Gastrocnemius medialis (tissue), 4 donors: ENCODE results near the gene ITGA4. TPM values are rescaled to one million over a fixed set of nuclear protein-coding genes. Genes with fewer than 3 reads are reported as not detected.

Experiments used
- ATAC-seq, 2 donors: fragments of 150-250 bp; one replicate each; pipeline ENCODE4 v1.9.1; 2016
- DNase-seq, 2 donors: peaks; one replicate each; pipeline ENCODE4 v3.0.0-alpha.2; 2019
- H3K27ac ChIP-seq, 4 donors: fragments of 200-600 bp; sonication (generic); 1 replicate in 1 of 4; 2 replicates in 3 of 4; pipeline ENCODE4 v1.5.1; 2016 to 2018; ENCODE audit warnings: mild to moderate bottlenecking in 2 of 4, moderate library complexity in 1 of 4
- H3K27me3 ChIP-seq, 3 donors: fragments of 200-600 bp; sonication (generic) in 2 of 3; 1 replicate in 1 of 3; 2 replicates in 2 of 3; pipeline versions ENCODE4 v1.5.1 to v1.6.0; 2016 to 2019; ENCODE audit warnings: mild to moderate bottlenecking in 1 of 3, moderate library complexity in 1 of 3
- H3K36me3 ChIP-seq, 2 donors: fragments of 200-600 bp; sonication (generic) in 1 of 2; one replicate each; pipeline ENCODE4 v1.5.1; 2017 to 2018
- H3K4me1 ChIP-seq, 2 donors: fragments of 200-600 bp; sonication (generic) in 1 of 2; one replicate each; pipeline ENCODE4 v1.5.1; 2016 to 2017; ENCODE audit warnings: mild to moderate bottlenecking in 2 of 2
- H3K4me3 ChIP-seq, 4 donors: fragments of 200-600 bp; sonication (generic) in 3 of 4; 1 replicate in 1 of 4; 2 replicates in 3 of 4; pipeline ENCODE4 v1.5.1; 2016 to 2019; ENCODE audit warnings: mild to moderate bottlenecking in 2 of 4
- H3K9me3 ChIP-seq, 3 donors: fragments of 200-600 bp; sonication (generic) in 2 of 3; 1 replicate in 1 of 3; 2 replicates in 2 of 3; pipeline ENCODE4 v1.5.1; 2016 to 2019
- CTCF ChIP-seq, 5 experiments: fragments of 450-650 bp in 3 of 5; fragments of 200-600 bp in 2 of 5; sonication (generic) in 2 of 5; IDR thresholded peaks in 4 of 5; conservative IDR thresholded peaks in 1 of 5; 1 replicate in 4 of 5; 2 replicates in 1 of 5; pipeline ENCODE4 v1.5.1; 2016 to 2019; ENCODE audit warnings: antibody characterized with exemption in 5 of 5, mild to moderate bottlenecking in 3 of 5, moderate library complexity in 3 of 5
- POLR2A ChIP-seq, 2 donors: fragments of 450-650 bp; IDR thresholded peaks; one replicate each; pipeline ENCODE4 v1.6.1; 2017; ENCODE audit warnings: antibody characterized with exemption in 2 of 2, mild to moderate bottlenecking in 2 of 2, moderate library complexity in 2 of 2
- in situ Hi-C, 4 donors: fragments of 200-750 bp; cut with MboI; loops; one replicate each; pipeline versions ENCODE4 v1.15.0 to v1.8.0; 2017; ENCODE audit warnings: low sequenced_read_pairs in 4 of 4
- intact Hi-C: fragments of 100-400 bp; cut with DNase I; formaldehyde crosslinking; loops from one replicate; pipeline ENCODE4 v1.15.1; 2023; ENCODE audit warnings: low total_unique reads
- total RNA-seq, 4 donors: library from RNA; depleted of rRNA; stranded (reverse); fragments of >200 nt; gene quantifications; one replicate each; pipeline versions ENCODE4 v1.1.0 to v1.2.3, GENCODE V29; 2016

The ITGA4 gene
- total RNA-seq, 4 donors from 2014 or later: 0.47 to 0.61 (median 0.55) TPM; not detected in 1

DNA sequence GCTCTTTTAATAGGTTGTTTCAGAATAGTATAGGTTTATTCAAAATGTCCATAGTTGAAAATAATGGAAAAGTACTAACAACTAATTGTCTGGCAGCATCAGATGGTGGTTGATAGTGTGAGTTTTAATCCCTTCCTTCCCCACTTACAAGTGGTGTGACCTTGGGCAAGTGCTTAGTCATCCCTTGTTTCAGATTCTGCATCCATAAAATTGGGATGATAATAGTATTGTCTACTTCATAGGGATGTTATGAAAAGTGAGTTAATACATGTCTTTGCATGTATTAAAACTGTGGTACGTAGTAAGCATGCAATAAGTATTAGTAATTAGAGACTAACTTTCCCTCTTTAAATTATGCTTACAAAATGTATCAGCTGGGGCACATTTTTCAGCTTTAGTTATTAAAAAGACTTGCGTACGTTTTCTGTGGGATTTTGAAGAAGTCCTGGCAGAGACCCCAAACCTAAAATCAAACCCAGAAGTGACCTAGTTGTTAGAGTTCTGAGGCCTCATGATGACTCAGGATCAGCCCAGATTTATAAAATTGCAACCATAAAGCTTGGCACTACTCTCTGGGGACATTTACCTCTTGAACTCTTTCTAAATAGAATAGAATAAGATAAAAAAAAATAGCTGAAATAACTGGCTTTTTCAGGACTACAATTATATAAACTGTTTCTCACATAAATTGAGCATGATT lies 8.6 kb downstream of the ITGA4 start:
- no peak for ATAC-seq
- intact Hi-C loops (loop anchor here (5.0 to 10.0 kb wide), 2 partner anchors 391 to 1344 kb away; no protein-coding TSS in a partner anchor), in situ Hi-C loops (loop anchor here (25.0 kb wide), 2 partner anchors 354 to 1354 kb away; no protein-coding TSS in a partner anchor)
- Histone ChIP-seq H3K4me1 (no peaks in the 10 kb centered on the region), H3K9me3 (no peaks in the 10 kb centered on the region), H3K27ac (no peak overlapping the region), H3K4me3 (no peak overlapping the region), H3K36me3 (no peaks in the 10 kb centered on the region), H3K27me3 (no peaks in the 10 kb centered on the region)
- DNase-seq: no peak
- TF ChIP-seq CTCF (IDR thresholded peaks at IDR 0.05 in 4 of 5, conservative IDR thresholded peaks at IDR 0.05 in 1 of 5) (no peak), POLR2A (IDR thresholded peaks at IDR 0.05) (no peak)

DNA sequence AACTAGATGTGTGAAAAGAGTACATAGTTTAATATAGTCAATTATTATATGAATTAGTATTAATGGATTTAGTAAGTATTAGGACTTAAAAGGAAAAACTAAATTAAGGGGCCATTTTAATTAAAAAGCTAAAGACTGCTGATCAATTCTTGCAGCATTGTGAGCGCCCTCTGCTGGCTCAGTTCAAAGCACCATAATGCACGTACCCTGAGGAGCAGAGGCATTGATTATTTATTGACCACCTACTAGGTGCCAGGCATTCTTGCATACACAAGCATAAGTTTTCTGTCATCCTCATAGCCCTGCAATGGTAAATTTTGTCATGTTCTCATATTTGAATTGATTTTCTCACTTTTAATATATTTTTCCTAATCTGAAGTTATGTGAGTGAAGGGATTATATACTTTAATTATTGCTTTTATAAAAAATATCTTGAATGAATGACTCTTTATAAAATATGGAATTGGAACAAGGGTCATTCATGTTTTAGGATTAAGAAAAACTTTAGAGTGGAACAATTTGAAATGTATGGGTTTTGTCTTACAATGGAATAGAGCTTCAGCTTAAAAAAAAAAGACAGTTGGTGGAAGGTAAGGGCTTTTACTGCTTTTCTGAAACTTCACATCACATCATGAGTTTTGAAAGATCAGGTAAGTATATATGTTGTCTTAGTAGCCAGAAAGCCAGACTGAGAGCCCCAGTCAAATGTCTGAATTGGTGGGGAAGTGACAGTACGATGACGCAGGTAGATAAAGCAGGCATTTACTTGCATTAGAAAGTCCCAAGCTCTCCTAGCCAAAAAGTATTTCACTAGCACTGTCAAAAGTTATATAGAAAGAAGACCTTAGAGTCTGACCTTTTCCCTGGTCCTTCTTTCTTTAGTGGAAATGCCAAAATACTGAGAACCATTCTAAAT lies 9.7 kb downstream of the ITGA4 start:
- Histone ChIP-seq H3K27me3 (no peaks in the 10 kb centered on the region), H3K36me3 (no peaks in the 10 kb centered on the region), H3K9me3 (no peaks in the 10 kb centered on the region), H3K27ac (no peak overlapping the region), H3K4me1 (no peaks in the 10 kb centered on the region), H3K4me3 (no peak overlapping the region)
- peak; percentile 2 to 17 for DNase-seq
- TF ChIP-seq CTCF (IDR thresholded peaks at IDR 0.05 in 4 of 5, conservative IDR thresholded peaks at IDR 0.05 in 1 of 5): peak; percentile 12 to 68 (median 41)
- TF ChIP-seq POLR2A (IDR thresholded peaks at IDR 0.05): no peak
- in situ Hi-C loops (loop anchor here (25.0 kb wide), 2 partner anchors 355 to 1355 kb away; no protein-coding TSS in a partner anchor), intact Hi-C loops (loop anchor here (5.0 to 10.0 kb wide), 2 partner anchors 392 to 1345 kb away; no protein-coding TSS in a partner anchor)
- no peak for ATAC-seq

DNA sequence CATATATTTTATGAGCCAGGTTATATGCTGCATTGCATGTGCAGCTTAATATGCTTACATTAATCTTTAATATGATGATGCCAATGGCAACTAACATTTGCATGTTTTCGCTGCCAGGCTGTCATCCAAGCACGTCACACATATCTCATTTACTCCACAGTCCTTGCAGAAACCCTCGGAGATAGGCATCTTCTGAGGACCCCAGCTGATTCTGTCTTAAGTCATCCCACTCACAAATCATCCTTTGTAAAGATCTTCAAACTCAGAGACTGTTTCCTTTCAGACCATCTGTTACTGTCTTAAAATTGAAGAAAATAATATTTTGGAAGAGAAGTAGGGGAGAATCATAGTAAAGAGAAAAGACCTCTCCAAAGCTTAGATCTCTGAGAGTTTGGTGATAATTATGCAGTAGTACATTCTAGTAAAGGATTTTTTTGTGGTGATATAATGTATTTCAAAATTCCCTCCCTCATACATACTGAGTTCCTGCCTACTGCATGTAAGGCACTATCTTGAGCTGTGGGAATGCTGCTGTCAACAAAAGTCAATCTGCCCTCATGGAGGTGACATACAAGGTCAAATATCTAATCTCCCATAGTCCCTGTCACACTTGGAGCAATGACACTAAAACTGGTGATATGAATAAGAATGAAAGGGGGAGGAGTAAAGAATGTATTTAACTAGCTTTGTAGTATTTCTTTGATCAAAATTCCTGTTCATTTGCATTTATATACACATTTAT lies 11.0 kb downstream of the ITGA4 start:
- no peaks in the 10 kb centered on the region for H3K36me3 ChIP-seq
- no peaks in the 10 kb centered on the region for H3K4me1 ChIP-seq
- ATAC-seq (no peak), DNase-seq (no peak)
- H3K4me3 ChIP-seq: no peak overlapping the region
- no peaks in the 10 kb centered on the region for H3K9me3 ChIP-seq
- in situ Hi-C loops: loop anchor here (25.0 kb wide), 2 partner anchors 356 to 1356 kb away; no protein-coding TSS in a partner anchor
- no peaks in the 10 kb centered on the region for H3K27me3 ChIP-seq
- H3K27ac ChIP-seq: no peak overlapping the region
- TF ChIP-seq CTCF (IDR thresholded peaks at IDR 0.05 in 4 of 5, conservative IDR thresholded peaks at IDR 0.05 in 1 of 5) (no peak), POLR2A (IDR thresholded peaks at IDR 0.05) (no peak)
- intact Hi-C loops: loop anchor here (5.0 to 10.0 kb wide), 2 partner anchors 393 to 1346 kb away; no protein-coding TSS in a partner anchor

DNA sequence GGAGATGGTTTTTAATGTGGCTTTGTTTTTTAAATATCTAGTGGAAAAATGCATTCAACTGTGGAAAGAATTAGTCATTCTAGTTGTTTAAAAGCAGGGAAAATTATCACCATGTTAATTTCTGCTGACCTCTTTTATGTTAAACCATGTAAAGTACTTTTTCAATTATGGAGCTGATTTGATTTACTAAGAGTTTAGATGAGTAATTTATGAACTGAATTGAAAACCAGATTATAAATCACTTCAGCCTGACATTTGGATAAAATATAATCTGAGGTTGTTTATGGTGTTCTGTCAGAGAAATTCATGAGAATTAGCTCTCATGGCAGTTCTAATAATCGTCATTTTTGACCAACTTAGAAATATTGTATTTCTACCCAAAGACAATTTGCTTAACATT lies 11.6 kb downstream of the ITGA4 start:
- no peaks in the 10 kb centered on the region for H3K4me1 ChIP-seq
- H3K9me3 ChIP-seq: no peaks in the 10 kb centered on the region
- H3K4me3 ChIP-seq: no peak overlapping the region
- intact Hi-C loops (loop anchor here (5.0 to 10.0 kb wide), 2 partner anchors 394 to 1347 kb away; no protein-coding TSS in a partner anchor), in situ Hi-C loops (loop anchor here (25.0 kb wide), 2 partner anchors 357 to 1357 kb away; no protein-coding TSS in a partner anchor)
- H3K36me3 ChIP-seq: no peaks in the 10 kb centered on the region
- TF ChIP-seq POLR2A (IDR thresholded peaks at IDR 0.05) (no peak), CTCF (IDR thresholded peaks at IDR 0.05 in 4 of 5, conservative IDR thresholded peaks at IDR 0.05 in 1 of 5) (no peak)
- H3K27me3 ChIP-seq: no peaks in the 10 kb centered on the region
- no peak for ATAC-seq
- no peak overlapping the region for H3K27ac ChIP-seq
- DNase-seq: no peak
